ENCODE results near the gene ARFGAP1.

- TF ChIP-seq, protein P1, sequence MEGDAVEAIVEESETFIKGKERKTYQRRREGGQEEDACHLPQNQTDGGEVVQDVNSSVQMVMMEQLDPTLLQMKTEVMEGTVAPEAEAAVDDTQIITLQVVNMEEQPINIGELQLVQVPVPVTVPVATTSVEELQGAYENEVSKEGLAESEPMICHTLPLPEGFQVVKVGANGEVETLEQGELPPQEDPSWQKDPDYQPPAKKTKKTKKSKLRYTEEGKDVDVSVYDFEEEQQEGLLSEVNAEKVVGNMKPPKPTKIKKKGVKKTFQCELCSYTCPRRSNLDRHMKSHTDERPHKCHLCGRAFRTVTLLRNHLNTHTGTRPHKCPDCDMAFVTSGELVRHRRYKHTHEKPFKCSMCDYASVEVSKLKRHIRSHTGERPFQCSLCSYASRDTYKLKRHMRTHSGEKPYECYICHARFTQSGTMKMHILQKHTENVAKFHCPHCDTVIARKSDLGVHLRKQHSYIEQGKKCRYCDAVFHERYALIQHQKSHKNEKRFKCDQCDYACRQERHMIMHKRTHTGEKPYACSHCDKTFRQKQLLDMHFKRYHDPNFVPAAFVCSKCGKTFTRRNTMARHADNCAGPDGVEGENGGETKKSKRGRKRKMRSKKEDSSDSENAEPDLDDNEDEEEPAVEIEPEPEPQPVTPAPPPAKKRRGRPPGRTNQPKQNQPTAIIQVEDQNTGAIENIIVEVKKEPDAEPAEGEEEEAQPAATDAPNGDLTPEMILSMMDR (IDR thresholded peaks at IDR 0.05; ENCODE audit: insufficient read depth, low read depth, low read length) = no peak
- no peak for TF ChIP-seq EZH2 (IDR thresholded peaks at IDR 0.05; ENCODE audit: insufficient read depth, low read length)
These were observed 48.7 kb downstream of the ARFGAP1 start for GRCh38 chr20:63321148-63321831.
